ENCODE data around the gene FNDC3B. TPM values are rescaled to one million over a fixed set of nuclear protein-coding genes. Genes with fewer than 3 reads are reported as not detected.

Gene FNDC3B
- total RNA-seq, 1 donor from 2014 or later, result 160 TPM

DNA sequence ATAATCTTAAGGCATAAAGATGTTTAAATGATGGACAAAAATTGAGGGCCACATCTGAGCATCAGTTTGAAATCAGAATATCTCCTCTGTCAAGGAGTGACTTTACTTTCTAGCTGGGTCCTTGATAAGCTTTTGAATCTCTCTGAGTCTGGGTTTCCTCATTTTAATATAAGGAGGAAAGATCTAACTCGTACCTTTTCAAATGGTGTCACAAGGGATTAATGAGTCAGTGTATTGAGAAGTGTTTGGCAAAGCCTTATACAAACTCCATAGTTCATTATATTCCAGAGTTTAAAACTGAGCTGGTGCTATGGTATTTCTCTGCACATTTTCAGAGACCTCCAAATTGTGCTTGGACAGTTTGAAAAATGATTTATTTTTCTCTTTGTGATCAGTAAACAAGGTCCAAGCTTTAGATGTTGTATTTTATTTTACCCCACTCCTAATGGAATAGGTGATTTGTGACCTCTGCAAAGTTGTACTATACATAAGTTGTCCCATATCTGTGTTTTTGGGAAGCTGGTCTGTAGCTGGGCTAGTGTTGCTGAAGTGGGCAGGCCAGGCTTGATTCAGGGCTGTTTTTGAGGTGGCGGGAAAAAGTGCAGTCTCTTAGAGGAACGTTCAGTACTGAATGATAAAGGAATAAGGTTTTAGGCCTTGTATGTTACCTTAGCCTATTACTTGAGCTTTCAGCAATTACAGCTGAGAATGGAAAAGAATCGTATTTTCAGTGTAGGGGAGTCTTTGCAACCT, 5.6 kb downstream of the FNDC3B start:
- Histone ChIP-seq H3K9me3 (no peaks in the 10 kb centered on the region), H3K4me3 (no peak overlapping the region), H3K27ac (no peak overlapping the region), H3K36me3 (peaks cover 13% of the 10 kb centered on the region), H3K27me3 (no peaks in the 10 kb centered on the region), H3K4me1 (peaks cover 41% of the 10 kb centered on the region)
- intact Hi-C loops (cut with DNase I), result no loop called here
- ATAC-seq (no peak), DNase-seq (no peak)
- TF ChIP-seq, protein P1, sequence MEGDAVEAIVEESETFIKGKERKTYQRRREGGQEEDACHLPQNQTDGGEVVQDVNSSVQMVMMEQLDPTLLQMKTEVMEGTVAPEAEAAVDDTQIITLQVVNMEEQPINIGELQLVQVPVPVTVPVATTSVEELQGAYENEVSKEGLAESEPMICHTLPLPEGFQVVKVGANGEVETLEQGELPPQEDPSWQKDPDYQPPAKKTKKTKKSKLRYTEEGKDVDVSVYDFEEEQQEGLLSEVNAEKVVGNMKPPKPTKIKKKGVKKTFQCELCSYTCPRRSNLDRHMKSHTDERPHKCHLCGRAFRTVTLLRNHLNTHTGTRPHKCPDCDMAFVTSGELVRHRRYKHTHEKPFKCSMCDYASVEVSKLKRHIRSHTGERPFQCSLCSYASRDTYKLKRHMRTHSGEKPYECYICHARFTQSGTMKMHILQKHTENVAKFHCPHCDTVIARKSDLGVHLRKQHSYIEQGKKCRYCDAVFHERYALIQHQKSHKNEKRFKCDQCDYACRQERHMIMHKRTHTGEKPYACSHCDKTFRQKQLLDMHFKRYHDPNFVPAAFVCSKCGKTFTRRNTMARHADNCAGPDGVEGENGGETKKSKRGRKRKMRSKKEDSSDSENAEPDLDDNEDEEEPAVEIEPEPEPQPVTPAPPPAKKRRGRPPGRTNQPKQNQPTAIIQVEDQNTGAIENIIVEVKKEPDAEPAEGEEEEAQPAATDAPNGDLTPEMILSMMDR (IDR thresholded peaks at IDR 0.05), result no peak

DNA sequence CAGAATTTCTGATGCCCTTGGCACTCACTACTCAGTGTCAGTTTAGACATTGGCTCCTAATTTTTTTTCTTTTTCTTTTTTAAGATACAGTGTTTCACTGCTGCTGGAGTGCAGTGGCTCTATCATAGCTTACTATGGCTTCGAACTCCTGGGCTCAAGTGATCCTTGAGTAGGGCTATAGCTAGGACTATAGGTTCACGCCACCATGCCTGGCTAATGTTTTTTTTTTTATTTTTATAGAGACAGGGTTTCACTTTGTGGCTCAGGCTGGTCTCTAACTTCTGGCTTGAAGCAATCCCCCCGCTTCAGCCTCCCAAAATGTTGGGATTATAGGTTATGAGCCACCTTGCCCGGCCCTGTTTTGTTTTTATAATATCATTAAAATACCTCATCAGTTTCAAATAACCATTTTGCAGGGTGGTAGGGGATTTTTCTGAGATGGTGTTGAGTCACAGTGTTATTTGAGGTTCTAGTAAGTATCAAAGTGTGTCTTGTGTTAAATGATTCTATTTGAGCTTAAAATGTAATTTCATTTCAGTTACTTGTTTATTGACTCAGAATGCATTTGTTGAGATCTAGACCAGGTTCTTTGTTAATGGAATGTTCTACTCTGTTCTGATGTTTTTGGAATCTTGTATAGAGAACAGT, 7.0 kb downstream of the FNDC3B start:
- peaks cover 23% of the 10 kb centered on the region for H3K36me3 ChIP-seq
- H3K9me3 ChIP-seq, result no peaks in the 10 kb centered on the region
- no peak for DNase-seq
- H3K4me1 ChIP-seq, result peaks cover 41% of the 10 kb centered on the region
- TF ChIP-seq, protein P1 (IDR thresholded peaks at IDR 0.05), result no peak
- ATAC-seq, result no peak
- no peak overlapping the region for H3K4me3 ChIP-seq
- intact Hi-C loops (cut with DNase I), result no loop called here
- H3K27me3 ChIP-seq, result no peaks in the 10 kb centered on the region
- no peak overlapping the region for H3K27ac ChIP-seq

DNA sequence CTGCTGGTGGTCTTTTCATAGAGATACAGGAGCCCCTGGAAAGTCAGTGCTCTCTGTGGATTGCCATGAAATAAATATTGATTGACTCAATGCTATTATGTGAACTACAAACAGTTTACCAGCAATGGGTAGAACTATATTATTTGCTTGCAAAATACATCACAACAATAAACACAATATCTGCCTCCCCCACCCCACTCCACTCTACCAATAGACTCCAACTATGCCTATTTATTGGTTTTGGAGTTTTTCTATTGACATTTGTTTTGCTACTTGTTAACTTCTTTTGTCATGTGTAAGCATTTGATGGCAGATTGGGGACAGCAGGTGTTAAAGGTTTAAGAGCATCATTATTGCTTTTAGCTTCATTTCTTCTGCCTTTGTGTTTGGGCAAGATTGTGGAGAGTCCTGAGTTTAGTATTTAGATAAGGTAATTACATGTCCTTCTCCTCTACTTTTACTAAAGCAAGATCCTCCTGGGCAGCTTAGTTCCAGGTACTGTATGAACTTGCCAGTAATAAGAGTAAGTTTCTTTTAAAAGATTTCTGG, 8.3 kb downstream of the FNDC3B start:
- Histone ChIP-seq H3K36me3 (peaks cover 34% of the 10 kb centered on the region), H3K4me3 (no peak overlapping the region), H3K27ac (no peak overlapping the region), H3K9me3 (no peaks in the 10 kb centered on the region), H3K4me1 (peaks cover 38% of the 10 kb centered on the region), H3K27me3 (no peaks in the 10 kb centered on the region)
- ATAC-seq, result no peak
- DNase-seq, result no peak
- TF ChIP-seq, protein P1 (IDR thresholded peaks at IDR 0.05), result no peak
- intact Hi-C loops (cut with DNase I), result no loop called here

DNA sequence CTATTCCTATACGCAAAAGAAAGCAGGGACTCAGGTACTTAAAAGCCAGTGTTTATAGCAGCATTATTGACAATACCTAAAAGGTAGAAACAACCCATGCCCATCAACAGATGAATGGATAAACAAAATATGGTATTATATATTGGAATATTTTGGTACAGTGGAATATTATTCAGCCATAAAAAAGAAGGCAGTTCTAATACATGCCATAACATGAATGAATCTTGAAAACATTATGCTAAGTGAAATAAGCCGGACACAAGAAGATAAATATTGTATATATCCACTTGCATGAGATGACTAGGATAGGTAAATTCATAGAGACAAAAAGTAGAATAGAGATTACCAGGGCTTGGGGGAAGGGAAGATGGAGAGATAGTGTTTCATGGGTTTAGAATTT, 9.2 kb downstream of the FNDC3B start:
- Histone ChIP-seq H3K27ac (no peak overlapping the region), H3K36me3 (peaks cover 34% of the 10 kb centered on the region), H3K4me1 (peaks cover 40% of the 10 kb centered on the region), H3K9me3 (no peaks in the 10 kb centered on the region), H3K4me3 (no peak overlapping the region), H3K27me3 (no peaks in the 10 kb centered on the region)
- TF ChIP-seq, protein P1 (IDR thresholded peaks at IDR 0.05), result no peak
- intact Hi-C loops (cut with DNase I), result no loop called here
- DNase-seq (no peak), ATAC-seq (no peak)

DNA sequence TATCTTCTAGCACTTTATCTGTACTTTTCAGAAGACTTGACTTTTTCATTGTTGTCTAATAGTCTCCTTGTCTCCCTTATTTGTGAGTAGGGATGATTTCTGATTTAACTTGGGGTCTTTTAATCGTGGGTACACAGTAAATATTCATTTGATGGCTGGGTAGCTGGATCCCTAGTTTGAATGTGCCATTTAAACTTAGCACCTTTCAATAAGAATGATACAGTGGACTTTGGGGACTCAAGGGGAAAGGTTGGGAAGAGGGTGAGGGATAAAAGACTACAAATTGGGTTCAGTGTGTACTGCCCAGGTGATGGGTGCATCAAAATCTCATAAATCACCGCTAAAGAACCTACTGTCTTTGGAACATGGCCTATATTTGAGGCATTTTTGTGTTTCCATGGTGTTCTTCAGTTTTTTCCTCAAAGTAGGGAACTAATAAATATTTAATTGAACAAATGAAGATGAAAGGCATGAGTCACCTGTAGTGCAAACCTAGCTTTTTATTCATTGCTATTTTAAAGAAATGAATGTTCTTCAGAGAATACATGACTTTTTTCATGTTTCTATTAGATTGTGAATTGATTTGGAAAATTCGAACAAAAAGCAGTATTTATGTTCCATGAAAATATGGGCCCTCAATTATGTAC, 12.1 kb downstream of the FNDC3B start:
- no peak for ATAC-seq
- no peak for DNase-seq
- Histone ChIP-seq H3K27ac (no peak overlapping the region), H3K27me3 (no peaks in the 10 kb centered on the region), H3K4me1 (peaks cover 37% of the 10 kb centered on the region), H3K36me3 (peaks cover 33% of the 10 kb centered on the region), H3K9me3 (no peaks in the 10 kb centered on the region), H3K4me3 (no peak overlapping the region)
- intact Hi-C loops (cut with DNase I), result no loop called here
- TF ChIP-seq, protein P1 (IDR thresholded peaks at IDR 0.05), result no peak

All from upper lobe of right lung (tissue), 1 donor.